Thyroid gland (tissue), 4 donors: ENCODE data around the gene ACSL1.

Source experiments
- POLR2A ChIP-seq, 2 donors: fragments of 450-650 bp; IDR thresholded peaks; one replicate each; pipeline ENCODE4 v1.6.1; 2017; ENCODE audit warnings: antibody characterized with exemption in 2 of 2, mild to moderate bottlenecking in 2 of 2, moderate library complexity in 1 of 2
- TF ChIP-seq, protein P1 (sequence below), 6 experiments: fragments of 200-600 bp in 3 of 6; fragments of 450-650 bp in 3 of 6; sonication (generic) in 3 of 6; IDR thresholded peaks; one replicate each; pipeline ENCODE4 v1.5.1; 2016 to 2019; ENCODE audit warnings: antibody characterized with exemption in 6 of 6, mild to moderate bottlenecking in 2 of 6, inconsistent platforms in 1 of 6, moderate library complexity in 1 of 6

DNA sequence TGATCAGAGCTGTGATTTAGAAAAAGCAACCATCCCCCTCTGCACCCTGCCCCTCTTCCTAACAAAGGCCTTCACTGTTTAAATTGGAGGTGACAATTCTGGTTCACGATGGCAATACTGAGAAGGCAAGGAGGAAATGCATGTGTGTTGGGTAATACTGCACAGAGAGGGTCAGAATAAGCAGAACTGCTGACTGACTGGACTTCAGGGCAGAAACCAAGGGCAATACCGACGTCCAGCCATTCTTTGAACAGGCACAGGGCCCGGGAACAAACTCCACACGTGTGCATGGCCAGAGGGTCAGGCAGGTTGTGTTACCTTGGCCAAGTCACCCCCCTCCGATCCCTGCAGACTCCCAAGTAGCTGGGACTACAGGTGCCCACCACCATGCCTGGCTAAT, 6.0 kb downstream of the ACSL1 start:
- TF ChIP-seq, protein P1, sequence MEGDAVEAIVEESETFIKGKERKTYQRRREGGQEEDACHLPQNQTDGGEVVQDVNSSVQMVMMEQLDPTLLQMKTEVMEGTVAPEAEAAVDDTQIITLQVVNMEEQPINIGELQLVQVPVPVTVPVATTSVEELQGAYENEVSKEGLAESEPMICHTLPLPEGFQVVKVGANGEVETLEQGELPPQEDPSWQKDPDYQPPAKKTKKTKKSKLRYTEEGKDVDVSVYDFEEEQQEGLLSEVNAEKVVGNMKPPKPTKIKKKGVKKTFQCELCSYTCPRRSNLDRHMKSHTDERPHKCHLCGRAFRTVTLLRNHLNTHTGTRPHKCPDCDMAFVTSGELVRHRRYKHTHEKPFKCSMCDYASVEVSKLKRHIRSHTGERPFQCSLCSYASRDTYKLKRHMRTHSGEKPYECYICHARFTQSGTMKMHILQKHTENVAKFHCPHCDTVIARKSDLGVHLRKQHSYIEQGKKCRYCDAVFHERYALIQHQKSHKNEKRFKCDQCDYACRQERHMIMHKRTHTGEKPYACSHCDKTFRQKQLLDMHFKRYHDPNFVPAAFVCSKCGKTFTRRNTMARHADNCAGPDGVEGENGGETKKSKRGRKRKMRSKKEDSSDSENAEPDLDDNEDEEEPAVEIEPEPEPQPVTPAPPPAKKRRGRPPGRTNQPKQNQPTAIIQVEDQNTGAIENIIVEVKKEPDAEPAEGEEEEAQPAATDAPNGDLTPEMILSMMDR (IDR thresholded peaks at IDR 0.05): no peak
- no peak for TF ChIP-seq POLR2A (IDR thresholded peaks at IDR 0.05)
